B cell (primary cell): ENCODE results near the gene EMID1. TPM values are rescaled to one million over a fixed set of nuclear protein-coding genes. Genes with fewer than 3 reads are reported as not detected.

Experiments
- ATAC-seq: fragments of 200-7000 bp; cut with Tn5 transposase; one replicate; pipeline ENCODE4 v1.10.0; 2021; ENCODE audit warnings: low read depth, mild to moderate bottlenecking, moderate number of reproducible peaks, moderate library complexity
- CTCF ChIA-PET: fragments of 350-600 bp; sonication (Branson Sonifier 250); formaldehyde crosslinking; loops from one replicate; lab custom pipeline; 2021; ENCODE audit warnings: antibody characterized with exemption, inconsistent platforms; lab: Charles Lee
- POLR2A ChIA-PET: fragments of 350-600 bp; sonication (Branson Sonifier 250); formaldehyde crosslinking; loops from one replicate; lab custom pipeline; 2021; ENCODE audit warnings: antibody characterized with exemption; lab: Charles Lee
- DNase-seq: peaks from one replicate; pipeline ENCODE4 v3.0.0; 2013
- H2AFZ ChIP-seq: 2 replicates; pipeline ENCODE4 v1.6.1; 2012; ENCODE audit warnings: mild to moderate bottlenecking, low read depth, low read length; ENCODE audit not compliant: insufficient read depth, poor library complexity, severe bottlenecking
- H3K27ac ChIP-seq, 2 donors: 1 replicate in 1 of 2; 2 replicates in 1 of 2; pipeline ENCODE4 v1.5.1; 2012 to 2013; ENCODE audit warnings: low read length in 2 of 2, mild to moderate bottlenecking in 2 of 2, moderate library complexity in 1 of 2
- H3K27me3 ChIP-seq, 4 experiments: fragments of 200-600 bp in 1 of 4; sonication (generic) in 1 of 4; replicated peaks in 1 of 4; 1 replicate in 2 of 4; 2 replicates in 2 of 4; pipeline versions ENCODE4 v1.6.1 to v1.7.0; 2013 to 2016; ENCODE audit warnings: low read length in 3 of 4, mild to moderate bottlenecking in 2 of 4, mixed read lengths in 1 of 4, moderate library complexity in 1 of 4; ENCODE audit not compliant: insufficient read depth in 4 of 4, control insufficient read depth in 3 of 4; ENCODE audit errors: control extremely low read depth in 1 of 4
- H3K36me3 ChIP-seq, 2 experiments: replicated peaks in 1 of 2; 1 replicate in 1 of 2; 2 replicates in 1 of 2; pipeline versions ENCODE4 v1.6.1 to v1.7.1; 2013; ENCODE audit warnings: low read length in 1 of 2; ENCODE audit not compliant: insufficient read depth in 2 of 2, control insufficient read depth in 1 of 2; ENCODE audit errors: control extremely low read depth in 1 of 2, extremely low read depth in 1 of 2
- H3K4me1 ChIP-seq, 2 donors: fragments of 200-600 bp in 1 of 2; sonication (generic) in 1 of 2; 1 replicate in 1 of 2; 2 replicates in 1 of 2; pipeline versions ENCODE4 v1.5.1 to v1.6.1; 2013 to 2017; ENCODE audit warnings: low read length in 2 of 2; ENCODE audit not compliant: control insufficient read depth in 2 of 2, insufficient read depth in 2 of 2
- H3K4me2 ChIP-seq: replicated peaks from 2 replicates; pipeline ENCODE3; 2012; ENCODE audit warnings: mild to moderate bottlenecking, low read depth, low read length; ENCODE audit not compliant: poor library complexity, severe bottlenecking
- H3K4me3 ChIP-seq, 5 experiments: fragments of 200-600 bp in 1 of 5; sonication (generic) in 1 of 5; 1 replicate in 3 of 5; 2 replicates in 2 of 5; pipeline versions ENCODE4 v1.5.1 to v1.7.0; 2011 to 2016; ENCODE audit warnings: low read length in 4 of 5, mild to moderate bottlenecking in 4 of 5, low read depth in 2 of 5, control low read depth in 1 of 5, moderate library complexity in 1 of 5; ENCODE audit not compliant: insufficient read depth in 1 of 5; ENCODE audit errors: control extremely low read depth in 1 of 5, extremely low read depth in 1 of 5
- H3K79me2 ChIP-seq: fragments of 200-600 bp; sonication (generic); one replicate; pipeline ENCODE4 v1.6.0; 2016; ENCODE audit warnings: low read length; ENCODE audit not compliant: control insufficient read depth, insufficient read depth
- H3K9ac ChIP-seq: fragments of 200-600 bp; sonication (generic); 2 replicates; pipeline ENCODE4 v1.6.1; 2017; ENCODE audit warnings: mild to moderate bottlenecking, low read length, moderate library complexity
- H3K9me3 ChIP-seq, 3 donors: one replicate each; pipeline versions ENCODE4 v1.6.1 to v1.7.1; 2013; ENCODE audit warnings: low read length in 2 of 3; ENCODE audit not compliant: control insufficient read depth in 2 of 3, insufficient read depth in 1 of 3; ENCODE audit errors: control extremely low read depth in 1 of 3
- H4K20me1 ChIP-seq: 2 replicates; pipeline ENCODE4 v1.6.0; 2012; ENCODE audit warnings: mild to moderate bottlenecking, low read length; ENCODE audit not compliant: insufficient read depth, control insufficient read depth, poor library complexity, severe bottlenecking
- H3K27ac Mint-ChIP-seq: one replicate; pipeline ENCODE4 v1.8.0; 2021; ENCODE audit warnings: mixed read lengths
- H3K27me3 Mint-ChIP-seq: one replicate; pipeline ENCODE4 v1.8.0; 2021; ENCODE audit warnings: mixed read lengths
- H3K4me1 Mint-ChIP-seq: one replicate; pipeline ENCODE4 v1.8.0; 2021; ENCODE audit warnings: mixed read lengths
- H3K4me3 Mint-ChIP-seq: one replicate; pipeline ENCODE4 v1.8.0; 2021; ENCODE audit warnings: mixed read lengths
- H3K9me3 Mint-ChIP-seq: one replicate; pipeline ENCODE4 v1.8.0; 2022; ENCODE audit warnings: mixed read lengths; ENCODE audit not compliant: insufficient read depth
- CTCF ChIP-seq: fragments of 200-600 bp; IDR thresholded peaks from one replicate; pipeline ENCODE4 v1.8.0; 2022; ENCODE audit warnings: antibody characterized with exemption, mild to moderate bottlenecking
- EZH2 ChIP-seq: IDR thresholded peaks from 2 replicates; pipeline ENCODE4 v1.6.1; 2012; ENCODE audit warnings: borderline replicate concordance, low read depth, mild to moderate bottlenecking, moderate library complexity, low read length; ENCODE audit not compliant: insufficient read depth, poor library complexity, severe bottlenecking
- WGBS: methylation state at CpG from one replicate; pipeline ENCODE4 v1.1.5; 2013; ENCODE audit warnings: missing lambda C conversion rate; ENCODE audit not compliant: insufficient coverage; 5-methylcytosine and 5-hydroxymethylcytosine counted together
- intact Hi-C: fragments of 100-400 bp; cut with micrococcal nuclease; formaldehyde crosslinking; loops from one replicate; pipeline ENCODE4 v1.10.0; 2022
- polyA plus RNA-seq: library from polyadenylated mRNA; depleted of rRNA; stranded (reverse); fragments of >200 nt; gene quantifications from 2 replicates; pipeline ENCODE4 v1.2.3, GENCODE V29; 2012
- total RNA-seq, 2 donors: library from RNA; stranded (reverse); fragments of 120-200 nt in 1 of 2; gene quantifications; 1 replicate in 1 of 2; 2 replicates in 1 of 2; pipeline versions ENCODE4 v1.2.3 to v1.2.4, GENCODE V29; 2013 to 2022

Gene EMID1
- total and polyA plus RNA-seq, 2 donors (not counting 1 experiment from before 2014, with no cell fraction given): not detected

GRCh38 chr22:29270475-29271271 is 65.0 kb downstream of the EMID1 start:
- Histone ChIP-seq H3K4me1 (peaks cover 42 to 47% of the 10 kb centered on the region in 2 donors), H3K9ac (peak overlapping the region; percentile 96), H3K36me3 (peaks cover 2 to 40% of the 10 kb centered on the region in 2 experiments), H4K20me1 (peaks cover 63% of the 10 kb centered on the region), H3K27me3 (no peaks in the 10 kb centered on the region), H3K79me2 (peaks cover 90% of the 10 kb centered on the region), H3K4me3 (peak overlapping the region in 4 of 5 experiments; percentile 72 to 96 (median 87)), H3K9me3 (no peaks in the 10 kb centered on the region), H3K27ac (peak overlapping the region in 1 of 2 donors; percentile 45), H3K4me2 (peak overlapping the region; percentile 94), H2AFZ (no peak overlapping the region)
- intact Hi-C loops: no loop called here
- H3K4me3 Mint-ChIP-seq: peak overlapping the region; percentile 93
- ChIA-PET POLR2A (no interaction called here), CTCF (interaction anchor here (1.2 kb wide), 1 partner anchor 25 kb away, joined by 3 read pairs; no protein-coding TSS in a partner anchor)
- DNase-seq: no peak
- peaks cover 67% of the 10 kb centered on the region for H3K4me1 Mint-ChIP-seq
- H3K27me3 Mint-ChIP-seq: no peaks in the 10 kb centered on the region
- TF ChIP-seq EZH2 (no peak), CTCF (no peak)
- no peak for ATAC-seq
- H3K9me3 Mint-ChIP-seq: no peaks in the 10 kb centered on the region
- H3K27ac Mint-ChIP-seq: peak overlapping the region; percentile 66
- 66% methylated on average over 3 of the region's 9 CpGs for whole genome bisulfite sequencing

GRCh38 chr22:29272624-29273023 is 66.9 kb downstream of the EMID1 start:
- H3K27ac ChIP-seq: no peak overlapping the region
- CTCF ChIA-PET: interaction anchor here (1.6 kb wide), 1 partner anchor 27 kb away, joined by 5 read pairs; no protein-coding TSS in a partner anchor
- H3K79me2 ChIP-seq: peaks cover 97% of the 10 kb centered on the region
- no peaks in the 10 kb centered on the region for H3K27me3 ChIP-seq
- DNase-seq: no peak
- ATAC-seq: no peak
- no peak overlapping the region for H3K4me2 ChIP-seq
- H3K27ac Mint-ChIP-seq: no peak overlapping the region
- POLR2A ChIA-PET: no interaction called here
- intact Hi-C loops: no loop called here
- no peak overlapping the region for H3K4me3 Mint-ChIP-seq
- H3K4me3 ChIP-seq: no peak overlapping the region
- H3K4me1 ChIP-seq: peaks cover 33 to 34% of the 10 kb centered on the region in 2 donors
- peaks cover 82% of the 10 kb centered on the region for H4K20me1 ChIP-seq
- peaks cover 2 to 57% of the 10 kb centered on the region in 2 experiments for H3K36me3 ChIP-seq
- H3K4me1 Mint-ChIP-seq: peaks cover 72% of the 10 kb centered on the region
- H3K9ac ChIP-seq: no peak overlapping the region
- no peaks in the 10 kb centered on the region for H3K9me3 ChIP-seq
- H3K27me3 Mint-ChIP-seq: no peaks in the 10 kb centered on the region
- no peak overlapping the region for H2AFZ ChIP-seq
- WGBS: 100% methylated on average over 2 of the region's 2 CpGs
- H3K9me3 Mint-ChIP-seq: no peaks in the 10 kb centered on the region
- TF ChIP-seq EZH2: no peak
- TF ChIP-seq CTCF: no peak
